ENCODE results near the gene CST9. TPM values are rescaled to one million over a fixed set of nuclear protein-coding genes. Genes with fewer than 3 reads are reported as not detected.
A peak's percentile ranks its signal among the peaks of the same experiment; 100 is the strongest.
"Not testable (repeated sequence)": the region's sequence is repeated elsewhere in the genome, so short reads cannot be mapped to it uniquely, and the experiment has no call there.

The CST9 gene
- total RNA-seq, 2 donors from 2014 or later, result not detected

DNA sequence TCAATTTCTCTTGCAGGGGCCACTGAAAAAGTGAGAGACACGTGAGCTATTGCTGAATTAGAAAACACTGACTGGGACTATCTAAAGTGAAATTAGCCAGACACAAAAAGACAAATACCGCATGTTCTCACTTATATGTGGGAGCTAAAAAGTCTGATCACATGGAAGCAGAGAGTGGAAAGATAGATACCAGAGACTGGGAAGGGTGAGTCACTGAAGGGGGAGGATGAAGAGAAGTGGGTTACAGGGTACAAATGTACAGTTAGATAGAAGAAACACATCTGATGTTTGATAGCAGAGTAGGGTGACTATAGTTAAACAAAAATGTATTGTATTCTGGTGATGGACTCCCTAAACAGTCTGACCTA, 18.6 kb upstream of the CST9 start:
- ATAC-seq, result no peak
- peaks cover 3% of the 10 kb centered on the region for H3K4me1 Mint-ChIP-seq

DNA sequence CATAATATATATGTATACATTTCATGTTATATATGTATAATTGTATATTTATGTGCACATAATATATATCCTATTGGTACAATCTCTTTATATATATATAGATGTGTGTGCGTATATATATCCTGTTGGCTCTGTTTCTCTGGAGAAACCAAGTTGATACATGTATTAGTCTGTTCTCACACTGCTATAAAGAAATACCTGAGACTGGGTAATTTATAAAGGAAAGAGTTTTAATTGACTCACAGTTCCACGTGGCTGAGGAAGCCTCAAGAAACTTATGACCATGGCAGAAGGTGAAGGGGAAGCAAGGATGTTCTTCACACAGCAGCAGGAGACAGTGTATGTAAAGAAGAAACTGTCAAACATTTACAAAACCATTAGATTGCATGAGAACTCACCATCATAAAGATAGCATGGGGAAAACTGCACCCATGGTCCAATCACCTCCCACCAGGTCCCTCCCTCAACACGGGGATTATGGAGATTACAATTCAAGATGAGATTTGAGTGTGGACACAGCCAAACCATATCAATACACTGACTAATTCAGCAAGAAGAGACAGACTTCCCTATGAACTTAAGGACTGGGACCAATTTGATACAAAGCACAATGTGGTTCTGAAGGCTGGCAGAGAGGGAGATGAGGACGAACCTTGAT, 18.1 kb upstream of the CST9 start:
- H3K27ac Mint-ChIP-seq, result no peak overlapping the region
- peaks cover 3% of the 10 kb centered on the region for H3K4me1 Mint-ChIP-seq
- no peak for ATAC-seq
- peaks cover 4% of the 10 kb centered on the region for H3K36me3 Mint-ChIP-seq (ENCODE audit: low read depth)
- no peaks in the 10 kb centered on the region for H3K9me3 ChIP-seq (ENCODE audit: control insufficient read depth, low read length, poor library complexity, severe bottlenecking)
- DNase-seq, result no peak
- no peak overlapping the region for H3K4me3 Mint-ChIP-seq
- peaks cover 49% of the 10 kb centered on the region for H3K27me3 Mint-ChIP-seq

More for the DNA sequence above, 18.6 kb upstream of the CST9 start:
- no peak for DNase-seq
- Mint-ChIP-seq H3K27ac (no peak overlapping the region), H3K27me3 (peaks cover 45% of the 10 kb centered on the region), H3K36me3 (ENCODE audit: low read depth) (peaks cover 4% of the 10 kb centered on the region), H3K4me3 (no peak overlapping the region)
- H3K9me3 ChIP-seq (ENCODE audit: control insufficient read depth, low read length, poor library complexity, severe bottlenecking), result no peaks in the 10 kb centered on the region

DNA sequence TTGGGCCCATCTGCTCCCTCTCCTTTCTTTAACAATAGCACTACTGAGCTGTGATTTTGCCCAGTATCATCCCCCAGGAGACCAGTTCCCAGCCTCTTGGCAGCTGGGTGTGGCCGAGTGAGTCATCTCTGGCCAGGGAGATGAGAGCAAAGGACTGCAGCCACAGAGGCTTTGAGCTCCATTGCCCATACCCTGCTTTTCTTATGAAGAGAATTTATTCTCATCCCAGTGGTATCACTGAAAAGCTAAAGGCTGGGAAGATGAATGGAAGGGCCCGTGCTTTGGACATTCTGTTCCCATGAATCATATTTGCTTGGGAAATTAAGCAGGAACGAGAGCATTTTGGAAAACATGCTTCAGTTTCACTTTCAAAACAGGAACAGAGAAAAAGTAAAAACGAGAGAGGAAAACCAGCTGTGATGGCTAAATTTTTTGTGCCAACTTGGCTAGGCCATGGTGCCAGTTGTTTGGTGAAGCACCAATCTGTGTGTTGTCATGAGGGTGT, 17.2 kb upstream of the CST9 start:
- ATAC-seq (no peak), DNase-seq (no peak)
- no peak overlapping the region for H3K4me3 Mint-ChIP-seq
- peaks cover 2% of the 10 kb centered on the region for H3K36me3 Mint-ChIP-seq (ENCODE audit: low read depth)
- H3K27ac Mint-ChIP-seq, result no peak overlapping the region
- peaks cover 44% of the 10 kb centered on the region for H3K27me3 Mint-ChIP-seq
- H3K9me3 ChIP-seq (ENCODE audit: control insufficient read depth, low read length, poor library complexity, severe bottlenecking), result no peaks in the 10 kb centered on the region
- peaks cover 3% of the 10 kb centered on the region for H3K4me1 Mint-ChIP-seq

DNA sequence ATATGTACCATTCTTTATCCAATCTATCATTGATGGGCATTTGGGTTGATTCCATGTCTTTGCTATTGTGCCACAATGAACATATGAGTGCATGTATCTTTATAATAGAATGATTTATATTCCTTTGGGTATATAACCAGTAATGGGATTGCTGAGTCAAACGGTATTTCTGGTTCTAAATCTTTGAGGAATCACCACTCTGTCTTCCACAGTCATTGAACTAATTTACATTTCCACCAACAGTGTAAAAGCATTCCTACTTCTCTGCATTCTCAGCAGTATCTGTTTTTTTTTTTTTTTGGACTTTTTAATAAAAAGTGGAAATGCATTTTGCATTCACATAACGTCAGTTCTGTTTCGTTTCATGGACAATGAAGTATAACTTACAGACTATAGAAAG, 16.7 kb upstream of the CST9 start:
- not testable (repeated sequence) for DNase-seq; ATAC-seq; H3K4me3 Mint-ChIP-seq; H3K4me1 Mint-ChIP-seq; H3K27ac Mint-ChIP-seq; H3K36me3 Mint-ChIP-seq (ENCODE audit: low read depth); H3K9me3 ChIP-seq (ENCODE audit: control insufficient read depth, low read length, poor library complexity, severe bottlenecking)
- H3K27me3 Mint-ChIP-seq, result peaks cover 44% of the 10 kb centered on the region

DNA sequence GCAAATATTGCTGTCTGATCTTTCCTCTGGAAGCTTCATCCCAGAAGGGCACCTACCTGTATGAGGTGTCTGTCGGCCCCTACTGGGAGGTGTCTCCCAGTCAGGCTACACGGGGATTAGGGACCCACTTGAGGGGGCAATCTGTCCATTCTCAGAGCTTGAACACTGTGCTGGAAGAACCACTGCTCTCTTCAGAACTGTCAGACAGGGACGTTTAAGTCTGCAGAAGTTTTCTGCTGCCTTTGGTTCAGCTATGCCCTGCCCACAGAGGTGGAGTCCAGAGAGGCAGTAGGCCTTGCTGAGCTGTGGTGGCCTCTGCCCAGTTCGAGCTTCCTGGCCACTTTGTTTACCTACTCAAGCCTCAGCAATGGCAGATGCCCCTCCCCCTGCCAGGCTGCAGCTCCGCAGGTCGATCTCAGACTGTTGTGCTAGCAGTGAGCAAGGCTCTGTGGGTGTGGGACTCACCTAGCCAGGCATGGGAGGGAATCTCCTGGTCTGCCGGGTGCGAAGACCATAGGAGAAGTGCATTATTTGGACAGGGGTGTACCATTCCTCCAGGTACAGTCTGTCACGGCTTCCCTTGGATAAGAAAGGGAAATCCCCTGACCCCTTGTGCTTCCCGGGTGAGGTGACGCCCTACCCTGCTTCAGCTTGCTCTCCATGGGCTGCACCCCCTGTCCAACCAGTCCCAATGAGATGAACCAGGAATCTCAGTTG, 15.1 kb upstream of the CST9 start:
- not testable (repeated sequence) for H3K9me3 ChIP-seq (ENCODE audit: control insufficient read depth, low read length, poor library complexity, severe bottlenecking); H3K4me3 Mint-ChIP-seq; H3K4me1 Mint-ChIP-seq; H3K36me3 Mint-ChIP-seq (ENCODE audit: low read depth); ATAC-seq; DNase-seq; H3K27ac Mint-ChIP-seq
- H3K27me3 Mint-ChIP-seq, result peaks cover 42% of the 10 kb centered on the region

DNA sequence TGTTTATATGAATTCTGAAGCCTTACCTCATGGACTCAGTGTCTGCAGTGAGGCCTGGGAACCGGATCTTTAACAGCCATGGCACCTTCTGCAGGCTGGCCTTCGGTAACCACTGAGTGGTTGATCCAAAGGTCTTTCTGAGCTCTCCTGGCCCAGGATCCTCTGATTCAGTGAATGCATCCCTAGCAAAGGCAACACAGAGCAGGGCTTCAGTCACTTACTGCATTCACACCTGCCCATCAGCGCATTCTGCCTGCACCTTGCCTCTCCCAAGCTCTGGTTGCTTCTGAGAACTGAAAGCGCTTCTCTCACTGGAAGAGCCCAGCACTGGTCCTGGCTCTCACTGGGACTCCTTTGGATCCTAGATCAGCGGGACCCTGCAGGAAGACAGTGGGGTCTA, 8.4 kb upstream of the CST9 start:
- H3K4me1 Mint-ChIP-seq, result no peaks in the 10 kb centered on the region
- no peak overlapping the region for H3K27ac Mint-ChIP-seq
- H3K27me3 Mint-ChIP-seq, result peaks cover 10% of the 10 kb centered on the region
- ATAC-seq (no peak), DNase-seq (no peak)
- H3K4me3 Mint-ChIP-seq, result no peak overlapping the region
- H3K36me3 Mint-ChIP-seq (ENCODE audit: low read depth), result no peaks in the 10 kb centered on the region
- no peaks in the 10 kb centered on the region for H3K9me3 ChIP-seq (ENCODE audit: control insufficient read depth, low read length, poor library complexity, severe bottlenecking)

DNA sequence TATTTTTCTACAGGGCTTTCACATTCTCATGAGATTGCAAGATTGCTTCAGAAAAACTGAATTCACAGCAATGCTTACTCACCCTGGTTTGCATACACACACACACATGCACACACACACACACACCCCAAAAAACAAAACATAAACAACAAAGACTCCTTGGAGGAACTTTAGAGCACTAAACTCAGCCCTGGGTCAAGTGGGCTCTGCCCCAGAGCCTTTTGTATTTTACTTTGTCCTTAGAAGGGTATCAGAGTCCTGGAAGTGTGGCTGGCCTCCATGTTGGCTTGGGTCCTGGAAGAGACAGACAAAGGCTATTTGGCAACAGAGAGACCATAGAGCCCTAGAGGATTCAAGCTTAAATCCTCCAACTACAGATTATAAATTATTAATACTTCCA, 8.0 kb upstream of the CST9 start:
- peaks cover 8% of the 10 kb centered on the region for H3K27me3 Mint-ChIP-seq
- H3K9me3 ChIP-seq (ENCODE audit: control insufficient read depth, low read length, poor library complexity, severe bottlenecking), result no peaks in the 10 kb centered on the region
- no peaks in the 10 kb centered on the region for H3K36me3 Mint-ChIP-seq (ENCODE audit: low read depth)
- no peak for DNase-seq
- H3K4me1 Mint-ChIP-seq, result no peaks in the 10 kb centered on the region
- H3K27ac Mint-ChIP-seq, result no peak overlapping the region
- H3K4me3 Mint-ChIP-seq, result no peak overlapping the region
- ATAC-seq, result no peak

DNA sequence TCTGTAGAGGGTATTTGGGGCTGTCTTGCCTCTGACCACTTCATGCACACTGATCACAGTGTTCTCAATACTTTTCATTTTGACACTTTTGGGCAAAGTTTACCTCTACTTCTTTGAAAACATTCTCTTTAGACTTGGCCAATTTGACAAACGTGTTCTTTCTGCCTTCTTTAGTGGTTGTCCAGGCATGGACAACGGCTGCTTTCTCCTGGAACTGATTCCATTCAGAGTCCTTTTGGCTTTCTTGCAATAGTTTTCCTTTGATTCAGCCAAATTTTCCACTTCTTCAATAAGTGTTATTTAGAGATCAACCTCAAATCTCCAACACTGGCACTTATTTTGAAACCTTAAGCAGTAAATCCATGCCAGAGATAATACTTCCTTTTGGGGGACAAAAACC, 6.7 kb upstream of the CST9 start:
- no peak overlapping the region for H3K4me3 Mint-ChIP-seq
- no peaks in the 10 kb centered on the region for H3K36me3 Mint-ChIP-seq (ENCODE audit: low read depth)

DNA sequence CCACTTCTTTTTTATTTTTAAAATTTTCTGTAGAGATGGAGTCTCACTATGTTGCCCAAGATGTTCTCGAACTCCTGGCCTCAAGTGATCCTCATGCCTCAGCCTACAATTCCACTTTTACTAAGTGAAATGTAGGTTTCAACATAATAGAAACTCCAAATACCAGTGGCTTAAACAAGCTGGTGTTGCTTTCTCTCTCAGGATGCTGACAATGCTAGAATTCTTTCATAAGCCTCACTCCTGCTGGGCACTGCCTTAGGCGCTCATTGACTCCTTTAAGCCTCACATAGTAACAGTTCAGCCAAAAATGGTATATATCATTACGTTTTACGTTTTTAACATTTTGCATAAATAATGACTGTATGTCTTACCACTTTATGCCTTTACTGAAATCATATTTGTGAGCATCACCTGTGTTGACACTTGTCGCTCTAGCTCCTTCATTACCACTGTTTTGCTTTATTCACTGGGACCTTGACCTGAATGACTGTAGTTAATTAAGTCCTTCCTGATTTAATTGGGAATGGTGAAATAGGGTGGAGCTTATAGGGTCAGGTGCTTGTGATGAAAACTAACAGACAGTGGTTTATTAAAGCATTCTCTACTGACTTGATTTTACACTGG, 3.9 kb upstream of the CST9 start:
- Mint-ChIP-seq H3K36me3 (ENCODE audit: low read depth) (no peaks in the 10 kb centered on the region), H3K27ac (no peak overlapping the region), H3K27me3 (peaks cover 9% of the 10 kb centered on the region)

More for the DNA sequence above, 6.7 kb upstream of the CST9 start:
- H3K27ac Mint-ChIP-seq, result no peak overlapping the region
- peaks cover 8% of the 10 kb centered on the region for H3K27me3 Mint-ChIP-seq
- no peaks in the 10 kb centered on the region for H3K9me3 ChIP-seq (ENCODE audit: control insufficient read depth, low read length, poor library complexity, severe bottlenecking)
- no peaks in the 10 kb centered on the region for H3K4me1 Mint-ChIP-seq
- no peak for ATAC-seq
- DNase-seq, result no peak

DNA sequence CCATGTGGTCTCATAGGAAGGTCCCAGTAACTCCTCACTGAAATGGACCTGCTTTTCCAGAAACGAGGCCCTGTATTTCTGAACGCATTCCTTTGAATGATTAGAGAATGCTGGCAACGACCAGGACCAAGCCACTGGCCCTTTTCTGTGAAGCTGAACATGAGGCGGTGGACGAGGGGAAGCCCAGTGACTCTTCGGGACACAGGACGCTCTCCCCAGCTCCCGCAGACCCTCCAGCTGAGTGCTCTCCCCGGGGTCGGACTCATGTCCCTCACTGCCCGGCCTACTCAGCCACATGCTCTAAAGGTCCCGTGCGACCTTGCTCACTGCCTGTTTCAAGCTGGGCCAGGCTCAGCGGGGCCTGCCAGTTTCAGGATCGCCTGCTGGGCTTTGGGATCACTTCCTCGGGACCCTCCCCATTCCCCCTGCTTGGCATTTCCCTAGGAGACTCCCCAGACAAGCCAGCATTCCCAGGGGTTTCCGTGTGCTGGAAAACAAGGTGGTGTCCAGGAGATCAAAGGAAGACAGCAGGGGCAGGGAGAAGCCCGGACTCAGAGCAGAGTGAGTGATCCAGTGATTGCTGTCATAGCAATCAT, 2.6 kb upstream of the CST9 start:
- H3K4me3 Mint-ChIP-seq, result no peak overlapping the region
- H3K36me3 Mint-ChIP-seq (ENCODE audit: low read depth), result no peaks in the 10 kb centered on the region
- no peak overlapping the region for H3K27ac Mint-ChIP-seq
- peaks cover 20% of the 10 kb centered on the region for H3K27me3 Mint-ChIP-seq
- H3K4me1 Mint-ChIP-seq, result peaks cover 2% of the 10 kb centered on the region
- DNase-seq, result no peak
- no peak for ATAC-seq
- no peaks in the 10 kb centered on the region for H3K9me3 ChIP-seq (ENCODE audit: control insufficient read depth, low read length, poor library complexity, severe bottlenecking)

More for the DNA sequence above, 3.9 kb upstream of the CST9 start:
- ATAC-seq (no peak), DNase-seq (no peak)
- no peaks in the 10 kb centered on the region for H3K9me3 ChIP-seq (ENCODE audit: control insufficient read depth, low read length, poor library complexity, severe bottlenecking)
- no peaks in the 10 kb centered on the region for H3K4me1 Mint-ChIP-seq
- no peak overlapping the region for H3K4me3 Mint-ChIP-seq

DNA sequence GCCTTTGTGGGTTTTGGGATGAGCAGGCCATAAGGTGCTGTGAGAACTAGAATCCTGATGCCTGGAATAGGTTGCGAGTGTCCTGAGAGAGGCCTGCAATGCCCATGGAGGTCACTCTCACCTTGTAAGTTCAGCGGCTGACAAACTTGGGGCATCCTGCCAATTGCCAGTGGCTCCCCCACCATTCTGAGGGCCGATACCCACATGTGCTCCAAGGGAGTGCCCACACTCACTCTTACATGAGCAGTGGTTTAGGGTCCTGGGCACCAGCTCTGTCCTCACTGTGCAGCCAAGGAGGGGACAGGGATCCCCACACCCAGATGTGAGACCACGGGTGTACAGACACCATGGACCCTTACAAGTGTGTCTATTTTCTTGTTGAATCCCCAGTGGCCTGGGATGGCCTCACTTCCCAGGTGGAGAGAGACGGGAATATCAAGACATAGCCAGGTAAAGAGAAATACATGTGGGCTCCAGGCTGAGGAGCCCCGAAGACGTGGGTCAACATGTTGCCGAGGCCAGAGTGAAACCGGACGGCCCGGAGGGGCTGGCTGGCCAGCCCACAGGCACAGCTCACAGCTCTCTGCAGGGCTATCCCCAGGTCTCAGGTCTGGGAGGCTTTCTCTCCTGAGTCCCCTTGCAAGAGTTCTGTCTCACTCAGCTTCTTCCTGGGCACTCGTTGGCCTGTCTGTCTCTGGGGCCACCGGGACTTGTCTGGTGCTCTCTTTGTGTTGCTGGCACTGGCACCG, 2.0 kb upstream of the CST9 start:
- no peak for ATAC-seq
- DNase-seq, result no peak
- Mint-ChIP-seq H3K27ac (no peak overlapping the region), H3K4me1 (peaks cover 2% of the 10 kb centered on the region), H3K4me3 (no peak overlapping the region), H3K36me3 (ENCODE audit: low read depth) (no peaks in the 10 kb centered on the region), H3K27me3 (peaks cover 24% of the 10 kb centered on the region)
- H3K9me3 ChIP-seq (ENCODE audit: control insufficient read depth, low read length, poor library complexity, severe bottlenecking), result no peaks in the 10 kb centered on the region

DNA sequence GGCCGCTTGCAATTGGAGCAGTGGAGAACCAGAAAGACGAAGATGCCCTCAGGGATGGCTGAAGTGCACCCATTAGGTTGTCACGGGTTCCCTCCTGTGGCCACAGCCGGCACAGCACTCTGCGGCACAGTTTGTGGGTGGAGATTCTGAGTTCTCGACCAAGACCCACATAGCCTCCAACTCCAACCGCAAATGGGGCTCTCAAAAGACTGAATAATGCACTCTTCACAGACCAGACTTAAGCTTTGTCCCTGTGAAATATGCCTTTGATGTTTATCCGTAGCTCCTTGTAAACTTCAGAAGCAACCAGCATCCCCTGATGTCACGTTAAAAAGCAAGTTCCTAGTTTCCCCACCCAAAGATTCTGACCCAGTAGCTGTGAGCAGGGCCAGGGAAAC, 934 bp upstream of the CST9 start:
- H3K4me1 Mint-ChIP-seq, result peaks cover 2% of the 10 kb centered on the region
- ATAC-seq (peak; percentile 76), DNase-seq (peak in 1 of 3 donors; percentile 14)
- H3K27ac Mint-ChIP-seq, result no peak overlapping the region
- H3K36me3 Mint-ChIP-seq (ENCODE audit: low read depth), result no peaks in the 10 kb centered on the region
- H3K9me3 ChIP-seq (ENCODE audit: control insufficient read depth, low read length, poor library complexity, severe bottlenecking), result no peaks in the 10 kb centered on the region
- H3K4me3 Mint-ChIP-seq, result no peak overlapping the region
- H3K27me3 Mint-ChIP-seq, result peaks cover 24% of the 10 kb centered on the region

DNA sequence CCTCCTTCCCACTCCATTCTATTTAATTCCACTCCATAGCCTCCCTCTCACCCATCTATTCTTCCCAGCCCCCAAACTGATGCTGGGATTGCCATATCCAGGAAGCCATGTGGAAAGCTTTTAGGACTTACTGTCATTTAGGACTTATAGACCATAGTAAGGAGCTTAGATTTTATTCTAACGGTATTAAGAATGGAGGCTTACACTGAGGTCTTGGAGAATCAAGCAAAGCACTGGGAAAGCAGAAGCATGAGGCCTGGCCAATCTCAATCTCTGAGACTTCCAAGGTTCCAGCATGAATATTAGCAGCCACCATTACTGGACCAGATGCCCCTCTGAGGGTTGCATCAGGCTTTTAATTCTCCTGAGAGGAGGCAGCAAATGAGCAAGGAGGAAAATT, 1.4 kb downstream of the CST9 start:
- Mint-ChIP-seq H3K36me3 (ENCODE audit: low read depth) (no peaks in the 10 kb centered on the region), H3K27ac (no peak overlapping the region), H3K4me1 (peaks cover 2% of the 10 kb centered on the region), H3K27me3 (peaks cover 16% of the 10 kb centered on the region), H3K4me3 (no peak overlapping the region)
- no peaks in the 10 kb centered on the region for H3K9me3 ChIP-seq (ENCODE audit: control insufficient read depth, low read length, poor library complexity, severe bottlenecking)
- ATAC-seq (no peak), DNase-seq (no peak)
